ENCODE results near the gene PMM2.

DNA sequence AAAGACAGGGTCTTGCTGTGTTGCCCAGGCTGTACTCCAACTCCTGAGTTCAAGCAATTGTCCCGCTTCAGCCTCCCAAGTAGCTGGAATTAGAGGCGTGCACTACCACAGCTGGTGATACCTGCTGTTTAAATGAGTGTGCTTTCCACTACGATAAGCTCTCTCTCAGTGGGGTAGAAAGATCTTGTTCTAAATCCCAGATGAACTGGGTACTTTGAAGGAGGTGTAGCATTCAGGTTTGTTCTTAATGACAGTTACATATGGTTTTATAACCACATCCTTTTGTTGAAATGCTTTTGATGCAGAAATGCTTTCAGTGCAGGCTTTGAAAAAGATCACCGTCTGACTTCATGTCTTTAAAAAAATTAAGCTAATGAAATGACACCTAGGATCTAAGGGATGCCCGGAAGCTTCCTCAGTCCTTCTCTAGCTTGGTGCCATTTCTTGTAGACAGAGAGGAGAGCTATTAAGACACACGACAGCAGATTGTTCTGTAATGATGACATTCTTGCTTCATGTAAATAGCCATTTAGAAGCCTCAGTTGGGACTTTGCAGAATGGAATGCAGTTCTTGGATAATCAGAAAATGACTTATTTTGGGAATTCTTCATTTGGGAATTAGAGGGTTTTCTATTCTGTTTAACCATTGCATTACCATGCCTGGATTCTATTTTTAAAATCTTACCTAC, 19.5 kb downstream of the PMM2 start:
- TF ChIP-seq, protein P1, sequence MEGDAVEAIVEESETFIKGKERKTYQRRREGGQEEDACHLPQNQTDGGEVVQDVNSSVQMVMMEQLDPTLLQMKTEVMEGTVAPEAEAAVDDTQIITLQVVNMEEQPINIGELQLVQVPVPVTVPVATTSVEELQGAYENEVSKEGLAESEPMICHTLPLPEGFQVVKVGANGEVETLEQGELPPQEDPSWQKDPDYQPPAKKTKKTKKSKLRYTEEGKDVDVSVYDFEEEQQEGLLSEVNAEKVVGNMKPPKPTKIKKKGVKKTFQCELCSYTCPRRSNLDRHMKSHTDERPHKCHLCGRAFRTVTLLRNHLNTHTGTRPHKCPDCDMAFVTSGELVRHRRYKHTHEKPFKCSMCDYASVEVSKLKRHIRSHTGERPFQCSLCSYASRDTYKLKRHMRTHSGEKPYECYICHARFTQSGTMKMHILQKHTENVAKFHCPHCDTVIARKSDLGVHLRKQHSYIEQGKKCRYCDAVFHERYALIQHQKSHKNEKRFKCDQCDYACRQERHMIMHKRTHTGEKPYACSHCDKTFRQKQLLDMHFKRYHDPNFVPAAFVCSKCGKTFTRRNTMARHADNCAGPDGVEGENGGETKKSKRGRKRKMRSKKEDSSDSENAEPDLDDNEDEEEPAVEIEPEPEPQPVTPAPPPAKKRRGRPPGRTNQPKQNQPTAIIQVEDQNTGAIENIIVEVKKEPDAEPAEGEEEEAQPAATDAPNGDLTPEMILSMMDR (conservative IDR thresholded peaks at IDR 0.05; ENCODE audit: low read depth in 2 of 2), result no peak
- TF ChIP-seq POLR2AphosphoS5 (IDR thresholded peaks at IDR 0.05; ENCODE audit: low read depth), result no peak
- no peak for TF ChIP-seq EZH2phosphoT487 (IDR thresholded peaks at IDR 0.05; ENCODE audit: unreplicated experiment)
- TF ChIP-seq JUNB (IDR thresholded peaks at IDR 0.05; ENCODE audit: unreplicated experiment), result no peak
- TF ChIP-seq, protein P2, sequence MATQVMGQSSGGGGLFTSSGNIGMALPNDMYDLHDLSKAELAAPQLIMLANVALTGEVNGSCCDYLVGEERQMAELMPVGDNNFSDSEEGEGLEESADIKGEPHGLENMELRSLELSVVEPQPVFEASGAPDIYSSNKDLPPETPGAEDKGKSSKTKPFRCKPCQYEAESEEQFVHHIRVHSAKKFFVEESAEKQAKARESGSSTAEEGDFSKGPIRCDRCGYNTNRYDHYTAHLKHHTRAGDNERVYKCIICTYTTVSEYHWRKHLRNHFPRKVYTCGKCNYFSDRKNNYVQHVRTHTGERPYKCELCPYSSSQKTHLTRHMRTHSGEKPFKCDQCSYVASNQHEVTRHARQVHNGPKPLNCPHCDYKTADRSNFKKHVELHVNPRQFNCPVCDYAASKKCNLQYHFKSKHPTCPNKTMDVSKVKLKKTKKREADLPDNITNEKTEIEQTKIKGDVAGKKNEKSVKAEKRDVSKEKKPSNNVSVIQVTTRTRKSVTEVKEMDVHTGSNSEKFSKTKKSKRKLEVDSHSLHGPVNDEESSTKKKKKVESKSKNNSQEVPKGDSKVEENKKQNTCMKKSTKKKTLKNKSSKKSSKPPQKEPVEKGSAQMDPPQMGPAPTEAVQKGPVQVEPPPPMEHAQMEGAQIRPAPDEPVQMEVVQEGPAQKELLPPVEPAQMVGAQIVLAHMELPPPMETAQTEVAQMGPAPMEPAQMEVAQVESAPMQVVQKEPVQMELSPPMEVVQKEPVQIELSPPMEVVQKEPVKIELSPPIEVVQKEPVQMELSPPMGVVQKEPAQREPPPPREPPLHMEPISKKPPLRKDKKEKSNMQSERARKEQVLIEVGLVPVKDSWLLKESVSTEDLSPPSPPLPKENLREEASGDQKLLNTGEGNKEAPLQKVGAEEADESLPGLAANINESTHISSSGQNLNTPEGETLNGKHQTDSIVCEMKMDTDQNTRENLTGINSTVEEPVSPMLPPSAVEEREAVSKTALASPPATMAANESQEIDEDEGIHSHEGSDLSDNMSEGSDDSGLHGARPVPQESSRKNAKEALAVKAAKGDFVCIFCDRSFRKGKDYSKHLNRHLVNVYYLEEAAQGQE (IDR thresholded peaks at IDR 0.05; ENCODE audit: unreplicated experiment), result no peak
- TF ChIP-seq EZH2 (IDR thresholded peaks at IDR 0.05; ENCODE audit: low read depth, unreplicated experiment), result no peak
- no peak for TF ChIP-seq NANOG (IDR thresholded peaks at IDR 0.05; ENCODE audit: borderline replicate concordance)
- TF ChIP-seq, protein P3, sequence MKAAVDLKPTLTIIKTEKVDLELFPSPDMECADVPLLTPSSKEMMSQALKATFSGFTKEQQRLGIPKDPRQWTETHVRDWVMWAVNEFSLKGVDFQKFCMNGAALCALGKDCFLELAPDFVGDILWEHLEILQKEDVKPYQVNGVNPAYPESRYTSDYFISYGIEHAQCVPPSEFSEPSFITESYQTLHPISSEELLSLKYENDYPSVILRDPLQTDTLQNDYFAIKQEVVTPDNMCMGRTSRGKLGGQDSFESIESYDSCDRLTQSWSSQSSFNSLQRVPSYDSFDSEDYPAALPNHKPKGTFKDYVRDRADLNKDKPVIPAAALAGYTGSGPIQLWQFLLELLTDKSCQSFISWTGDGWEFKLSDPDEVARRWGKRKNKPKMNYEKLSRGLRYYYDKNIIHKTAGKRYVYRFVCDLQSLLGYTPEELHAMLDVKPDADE (IDR thresholded peaks at IDR 0.05), result no peak
- TF ChIP-seq CREB1 (CRISPR knock-in tag; IDR thresholded peaks at IDR 0.05; ENCODE audit: low read depth), result no peak
- no peak for TF ChIP-seq ZNF114 (CRISPR knock-in tag; IDR thresholded peaks at IDR 0.05)
